Ishikawa (cell line): ENCODE measurements around the gene ZNF296.
A peak's percentile ranks its signal among the peaks of the same experiment; 100 is the strongest.

ENCODE experiments used
- CEBPB ChIP-seq: IDR thresholded peaks from 2 replicates; pipeline ENCODE4 v1.6.1; 2012
- CREB1 ChIP-seq: IDR thresholded peaks from 2 replicates; pipeline ENCODE4 v1.6.1; 2012; ENCODE audit warnings: low read depth
- EGR1 ChIP-seq: IDR thresholded peaks from 2 replicates; pipeline ENCODE4 v1.6.1; 2012
- EP300 ChIP-seq: IDR thresholded peaks from 2 replicates; pipeline ENCODE4 v1.6.1; 2012; ENCODE audit warnings: borderline replicate concordance
- FOXM1 ChIP-seq: IDR thresholded peaks from 2 replicates; pipeline ENCODE4 v1.6.1; 2012; ENCODE audit warnings: low read depth, borderline replicate concordance
- MAX ChIP-seq: IDR thresholded peaks from 2 replicates; pipeline ENCODE4 v1.6.1; 2012
- NFIC ChIP-seq: IDR thresholded peaks from 2 replicates; pipeline ENCODE4 v1.6.1; 2012
- RAD21 ChIP-seq: IDR thresholded peaks from 2 replicates; pipeline ENCODE4 v1.6.1; 2012; ENCODE audit warnings: low read depth
- REST ChIP-seq: IDR thresholded peaks from 2 replicates; pipeline ENCODE4 v1.6.1; 2012; ENCODE audit warnings: low read depth, mild to moderate bottlenecking
- TAF1 ChIP-seq: IDR thresholded peaks from 2 replicates; pipeline ENCODE4 v1.6.1; 2012; ENCODE audit warnings: low read depth, mild to moderate bottlenecking
- TCF12 ChIP-seq: IDR thresholded peaks from 2 replicates; pipeline ENCODE4 v1.6.1; 2012; ENCODE audit warnings: low read depth
- TEAD4 ChIP-seq: IDR thresholded peaks from 2 replicates; pipeline ENCODE4 v1.6.1; 2012
- YY1 ChIP-seq: IDR thresholded peaks from 2 replicates; pipeline ENCODE4 v1.6.1; 2012; ENCODE audit warnings: low read depth
- ZBTB7A ChIP-seq: IDR thresholded peaks from 2 replicates; pipeline ENCODE4 v1.6.1; 2012; ENCODE audit warnings: low read depth
- TF ChIP-seq, protein P1 (sequence below): IDR thresholded peaks from 2 replicates; pipeline ENCODE4 v1.6.1; 2012

The ZNF296 gene

DNA sequence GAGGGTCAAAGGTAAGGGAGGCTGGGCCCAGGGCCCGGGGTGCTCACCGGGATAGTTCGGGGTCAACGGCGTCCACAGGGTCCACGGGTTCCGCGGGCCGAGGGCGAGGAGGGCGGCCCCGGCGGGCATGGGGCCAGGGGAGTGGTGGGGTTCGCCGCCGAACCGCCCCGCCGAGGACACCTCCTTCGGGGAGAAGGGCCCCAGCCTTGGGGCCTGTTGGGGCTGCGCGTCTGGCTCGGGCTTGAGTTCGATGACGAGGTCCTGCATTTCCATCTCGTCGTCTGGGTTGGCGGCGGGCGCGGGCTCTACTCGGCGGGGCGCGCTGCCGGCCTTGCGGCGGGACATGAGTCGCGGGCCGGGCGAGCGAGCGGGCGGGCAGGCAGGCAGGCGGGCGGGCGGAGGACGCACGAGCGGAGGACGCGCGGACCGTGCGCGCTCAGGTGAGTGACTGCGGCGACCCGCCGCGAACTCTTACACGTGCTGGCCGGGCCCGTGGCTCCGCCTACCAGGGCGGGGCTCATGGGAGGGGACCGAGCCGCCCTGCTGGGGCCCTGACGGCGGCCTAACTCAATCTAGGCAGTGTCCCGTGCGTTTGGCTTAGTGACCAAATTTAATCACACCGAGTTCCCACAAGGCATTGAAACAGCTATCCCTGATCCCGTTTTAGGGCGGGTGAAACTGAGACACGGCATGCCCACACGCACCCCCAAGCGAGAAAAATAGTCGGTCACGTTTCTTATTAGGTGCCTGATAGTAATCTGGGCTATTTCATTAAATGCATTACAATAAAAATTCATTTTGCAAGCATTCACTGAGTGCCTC lies at the start of gene ZNF296:
ZNF296 (minus strand) TSS at position 450 of the 822 bp plus-strand sequence; CDS start at position 345, 105 bp downstream.
- no peak; the same call in 1 of the 2 replicates for TF ChIP-seq NFIC
- TF ChIP-seq TEAD4, result 0 out of 2 replicates have a peak, but pooled peaks have one; percentile 4
- no peak for TF ChIP-seq CREB1
- TF ChIP-seq TCF12, result peak; percentile 25; the same call in 1 of the 2 replicates
- peak; percentile 87 for TF ChIP-seq ZBTB7A
- TF ChIP-seq MAX, result peak; percentile 86
- TF ChIP-seq, protein P1, sequence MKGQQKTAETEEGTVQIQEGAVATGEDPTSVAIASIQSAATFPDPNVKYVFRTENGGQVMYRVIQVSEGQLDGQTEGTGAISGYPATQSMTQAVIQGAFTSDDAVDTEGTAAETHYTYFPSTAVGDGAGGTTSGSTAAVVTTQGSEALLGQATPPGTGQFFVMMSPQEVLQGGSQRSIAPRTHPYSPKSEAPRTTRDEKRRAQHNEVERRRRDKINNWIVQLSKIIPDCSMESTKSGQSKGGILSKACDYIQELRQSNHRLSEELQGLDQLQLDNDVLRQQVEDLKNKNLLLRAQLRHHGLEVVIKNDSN, result peak; percentile 70

DNA sequence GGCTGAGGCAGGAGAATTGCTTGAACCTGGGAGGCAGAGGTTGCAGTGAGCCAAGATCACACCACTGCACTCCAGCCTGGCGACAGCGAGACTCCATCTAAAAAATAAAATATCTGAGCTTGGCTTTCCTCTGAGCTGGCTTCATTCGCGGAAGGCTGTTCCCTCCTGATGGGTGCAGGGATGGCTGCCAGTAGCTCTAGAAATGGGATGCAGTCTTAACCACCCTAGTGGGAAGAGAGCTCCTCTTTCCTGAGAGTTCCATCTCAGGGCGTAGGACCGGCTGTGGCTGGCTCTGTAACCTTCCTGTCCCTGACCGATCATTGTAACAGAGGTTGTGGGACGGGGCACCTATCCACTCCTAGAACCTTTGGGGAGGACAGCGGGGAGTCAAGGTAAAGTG lies 49.1 kb upstream of the ZNF296 start:
- TF ChIP-seq FOXM1 (no peak), ZBTB7A (no peak), TEAD4 (no peak), TCF12 (no peak), MAX (no peak), NFIC (no peak), REST (no peak), RAD21 (no peak), TAF1 (no peak), CREB1 (no peak), EP300 (no peak), EGR1 (no peak), CEBPB (no peak), YY1 (no peak)
- TF ChIP-seq, protein P1, result no peak

DNA sequence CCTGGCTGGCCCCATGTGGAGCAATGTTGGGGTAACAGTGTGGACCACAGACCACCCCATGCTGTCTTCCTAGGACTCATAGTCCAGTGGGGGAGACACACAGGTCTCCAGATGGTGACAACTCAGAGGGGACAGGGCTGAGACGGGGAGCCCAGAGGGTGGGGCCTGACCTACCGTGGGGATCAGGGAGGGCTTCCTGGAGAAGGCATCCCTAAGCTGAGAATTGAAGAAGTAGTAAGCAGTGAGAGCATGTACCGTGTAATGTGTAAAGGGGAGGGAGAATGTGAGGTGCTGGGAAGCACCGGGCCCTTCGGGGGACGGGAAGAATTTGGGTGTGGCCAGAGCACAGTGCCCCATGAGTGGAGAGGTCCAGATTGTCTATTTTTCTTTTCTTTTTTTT lies 47.7 kb upstream of the ZNF296 start:
- no peak for TF ChIP-seq TCF12
- no peak for TF ChIP-seq FOXM1
- no peak for TF ChIP-seq NFIC
- TF ChIP-seq CREB1, result no peak
- TF ChIP-seq REST, result no peak
- no peak for TF ChIP-seq CEBPB
- no peak for TF ChIP-seq RAD21
- no peak for TF ChIP-seq EGR1
- TF ChIP-seq TAF1, result no peak
- no peak for TF ChIP-seq ZBTB7A
- no peak for TF ChIP-seq MAX

GRCh38 chr19:45123440-45123850 lies 47.2 kb upstream of the ZNF296 start:
- no peak for TF ChIP-seq CREB1
- no peak for TF ChIP-seq EGR1
- TF ChIP-seq NFIC, result peak; percentile 15; the same call in 1 of the 2 replicates
- TF ChIP-seq ZBTB7A, result no peak
- TF ChIP-seq RAD21, result no peak
- TF ChIP-seq FOXM1, result no peak
- TF ChIP-seq TEAD4, result 0 out of 2 replicates have a peak, but pooled peaks have one; percentile 11
- no peak for TF ChIP-seq TAF1
- TF ChIP-seq TCF12, result no peak
- no peak for TF ChIP-seq MAX
- no peak for TF ChIP-seq CEBPB
- TF ChIP-seq EP300, result no peak
- no peak for TF ChIP-seq REST
- no peak for TF ChIP-seq YY1
- TF ChIP-seq, protein P1, result no peak
